Omental fat pad (tissue), 4 donors: ENCODE data around the gene EBI3. TPM values are rescaled to one million over a fixed set of nuclear protein-coding genes. Genes with fewer than 3 reads are reported as not detected.
A peak's percentile ranks its signal among the peaks of the same experiment; 100 is the strongest.

Source experiments
- ATAC-seq: fragments of 150-250 bp; one replicate; pipeline ENCODE4 v1.9.1; 2016; ENCODE audit warnings: mild to moderate bottlenecking, moderate library complexity; ENCODE audit not compliant: low FRiP score
- DNase-seq: peaks from one replicate; pipeline ENCODE4 v3.0.0-alpha.2; 2019; ENCODE audit warnings: low spot score
- CTCF ChIP-seq, 3 donors: fragments of 450-650 bp; IDR thresholded peaks; one replicate each; pipeline ENCODE4 v1.5.1; 2016 to 2017; ENCODE audit warnings: antibody characterized with exemption in 3 of 3, mild to moderate bottlenecking in 3 of 3, moderate library complexity in 2 of 3
- total RNA-seq, 4 donors: library from RNA; depleted of rRNA; stranded (reverse); fragments of >200 nt; gene quantifications; one replicate each; pipeline ENCODE4 v1.1.0, GENCODE V29; 2016

Gene EBI3
- total RNA-seq, 4 donors from 2014 or later: 2.2 to 11.4 (median 5.0) TPM

GRCh38 chr19:4246767-4247593 is 17.7 kb downstream of the EBI3 start, which contains the start of gene YJU2:
Gene YJU2, plus strand, starts transcription at chr19:4247080. Its CDS starts 67 bp downstream, at chr19:4247147.
- peak; percentile 99 for DNase-seq
- TF ChIP-seq CTCF (IDR thresholded peaks at IDR 0.05): no peak
- peak; percentile 99 for ATAC-seq

GRCh38 chr19:4256563-4256962 is 27.2 kb downstream of the EBI3 start:
- no peak for TF ChIP-seq CTCF (IDR thresholded peaks at IDR 0.05)
- DNase-seq: no peak
- ATAC-seq: no peak

GRCh38 chr19:4257025-4257424 is 27.7 kb downstream of the EBI3 start:
- no peak for TF ChIP-seq CTCF (IDR thresholded peaks at IDR 0.05)
- ATAC-seq (no peak), DNase-seq (no peak)

GRCh38 chr19:4258181-4258580 is 28.9 kb downstream of the EBI3 start:
- TF ChIP-seq CTCF (IDR thresholded peaks at IDR 0.05): no peak
- ATAC-seq (no peak), DNase-seq (no peak)

- no peak for TF ChIP-seq CTCF (IDR thresholded peaks at IDR 0.05)
- no peak for ATAC-seq
- no peak for DNase-seq
These were observed 31.4 kb downstream of the EBI3 start for GRCh38 chr19:4260613-4261191.

GRCh38 chr19:4264812-4265211 is 35.5 kb downstream of the EBI3 start:
- no peak for DNase-seq
- no peak for ATAC-seq
- TF ChIP-seq CTCF (IDR thresholded peaks at IDR 0.05): no peak
